Right ventricle myocardium inferior (tissue), 1 donor: ENCODE measurements around the gene PARD6G. TPM values are rescaled to one million over a fixed set of nuclear protein-coding genes. Genes with fewer than 3 reads are reported as not detected.

Source experiments
- total RNA-seq: library from RNA; stranded (reverse); fragmentation: NEBNext Ultra II Directional; extraction: Animal tissue kit (Norgen Biotek cat#: 25700); gene quantifications from one replicate; pipeline ENCODE4 v1.2.1, GENCODE V29; 2021
- donor health status: DM: no; HTN: yes; CAD: no; lungs with severe emphysema.

Gene PARD6G
- total RNA-seq, 1 donor from 2014 or later, result 2.1 TPM

Other genes starting within 250 kb of the PARD6G start
- 25.3 TPM for gene RBFA, start 213.1 kb downstream of the PARD6G start, total RNA-seq
- gene ADNP2, start 138.3 kb downstream of the PARD6G start, total RNA-seq, result 7.4 TPM